T-helper 2 cell treated with Interferon-gamma antibody and Interleukin-4, amounts not matched to agents 100 ng/mL and 5 ng/mL, for 36 hours (primary cell): ENCODE measurements around the gene MRGPRD. TPM values are rescaled to one million over a fixed set of nuclear protein-coding genes. Genes with fewer than 3 reads are reported as not detected.

ENCODE experiments used
- intact Hi-C: fragments of 100-400 bp; cut with micrococcal nuclease; formaldehyde crosslinking; loops from one replicate; pipeline ENCODE4 v1.15.1; 2023
- total RNA-seq: library from RNA; stranded (reverse); gene quantifications from 2 replicates; pipeline ENCODE4 v1.2.3, GENCODE V29; 2022

The MRGPRD gene
- total RNA-seq, 1 donor from 2014 or later: not detected

DNA sequence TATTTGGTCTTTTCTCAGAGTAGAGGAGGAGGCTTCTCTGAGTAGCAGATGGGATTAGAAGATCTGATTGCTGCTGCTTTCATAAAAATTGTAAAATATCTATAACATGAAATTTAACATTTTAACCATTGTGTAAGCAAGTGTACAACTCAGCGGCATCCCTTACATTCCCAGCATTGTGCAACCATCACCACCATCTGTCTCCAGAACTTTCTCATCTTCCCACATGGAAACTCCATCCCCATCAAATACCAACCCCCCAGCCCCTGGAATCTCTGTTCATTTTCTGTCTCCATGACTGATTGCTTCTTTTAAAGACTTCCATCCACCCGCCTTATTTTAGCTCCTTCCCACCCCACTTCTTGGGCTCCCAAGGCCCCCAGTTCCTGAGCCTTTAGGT is 32.3 kb downstream of the MRGPRD start:
- intact Hi-C loops: no loop called here

DNA sequence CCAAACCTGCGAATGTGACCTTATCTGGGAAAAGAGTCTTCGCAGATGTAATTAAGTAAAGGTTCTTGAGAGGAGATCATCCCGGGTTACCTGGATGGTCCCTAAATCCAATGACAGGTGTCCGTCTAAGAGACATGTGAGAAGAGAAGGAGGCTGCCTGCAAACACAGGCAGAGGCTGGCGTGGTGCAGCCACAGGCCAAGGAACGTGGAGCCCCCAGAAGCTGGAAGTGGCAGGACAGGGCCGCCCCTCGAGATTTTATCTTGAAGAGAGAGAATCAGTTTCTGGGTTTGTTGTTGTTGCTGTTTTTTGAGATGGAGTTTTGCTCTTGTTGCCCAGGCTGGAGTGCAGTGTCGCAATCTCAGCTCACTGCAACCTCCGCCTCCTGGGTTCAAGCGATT is 33.6 kb downstream of the MRGPRD start:
- intact Hi-C loops: no loop called here

DNA sequence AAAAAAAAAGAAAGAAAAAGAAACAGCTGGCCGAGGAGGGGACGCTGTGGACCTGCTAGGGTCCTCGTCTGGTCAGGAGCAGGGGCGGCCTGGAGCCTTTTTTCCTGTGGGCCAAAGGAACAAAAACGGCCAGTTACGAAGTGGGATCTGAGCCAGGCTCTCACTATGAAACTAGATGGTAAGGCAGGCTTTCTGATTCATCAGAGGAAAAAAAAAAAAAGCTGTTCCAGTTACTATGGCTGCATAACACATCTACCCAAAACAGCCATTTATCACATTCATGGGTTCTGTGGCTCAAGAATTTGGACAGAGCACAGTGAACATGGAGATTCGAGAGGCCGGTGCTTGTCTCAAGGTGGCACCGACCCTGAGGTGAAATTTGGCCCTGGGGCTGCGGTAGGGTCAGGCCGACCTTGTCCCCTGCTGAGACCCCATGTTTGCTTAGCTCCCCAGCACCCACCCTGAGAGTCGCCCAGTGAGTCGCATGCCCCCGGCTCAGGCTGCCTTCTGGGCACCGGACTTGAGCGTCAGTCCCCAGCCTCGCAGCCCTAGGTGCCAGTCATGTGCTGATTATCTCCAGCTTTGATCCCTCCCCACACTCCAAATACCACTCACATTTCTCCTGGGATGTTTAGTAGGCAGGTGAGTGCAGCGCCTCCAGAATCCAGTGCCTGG is 34.2 kb downstream of the MRGPRD start:
- intact Hi-C loops: no loop called here

DNA sequence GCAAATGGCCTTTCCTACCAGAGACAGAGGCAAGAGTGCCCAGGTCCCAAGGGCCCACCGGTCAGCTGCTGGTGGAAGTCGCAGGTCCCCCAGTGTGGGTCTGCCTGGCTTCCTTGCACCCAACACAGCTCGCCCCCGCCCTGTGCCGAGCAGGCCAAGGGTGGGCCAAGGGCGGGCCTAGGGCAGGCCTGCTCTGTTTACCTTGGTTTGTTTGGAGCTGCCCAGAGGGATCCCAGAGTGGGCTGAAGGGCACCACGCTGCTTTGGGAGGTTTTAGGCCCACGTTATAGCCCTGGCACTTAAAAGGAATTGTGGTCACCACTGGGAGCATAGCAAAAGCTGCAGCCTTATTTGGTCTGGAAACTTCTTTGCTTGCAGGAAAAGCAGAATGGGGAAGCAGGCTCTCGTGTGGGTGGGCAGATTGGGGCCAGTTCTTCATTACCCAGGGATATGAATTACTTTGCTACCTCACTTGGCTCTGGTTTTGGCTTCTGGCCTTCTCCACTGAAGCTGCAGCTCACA is 38.0 kb downstream of the MRGPRD start:
- intact Hi-C loops: no loop called here

DNA sequence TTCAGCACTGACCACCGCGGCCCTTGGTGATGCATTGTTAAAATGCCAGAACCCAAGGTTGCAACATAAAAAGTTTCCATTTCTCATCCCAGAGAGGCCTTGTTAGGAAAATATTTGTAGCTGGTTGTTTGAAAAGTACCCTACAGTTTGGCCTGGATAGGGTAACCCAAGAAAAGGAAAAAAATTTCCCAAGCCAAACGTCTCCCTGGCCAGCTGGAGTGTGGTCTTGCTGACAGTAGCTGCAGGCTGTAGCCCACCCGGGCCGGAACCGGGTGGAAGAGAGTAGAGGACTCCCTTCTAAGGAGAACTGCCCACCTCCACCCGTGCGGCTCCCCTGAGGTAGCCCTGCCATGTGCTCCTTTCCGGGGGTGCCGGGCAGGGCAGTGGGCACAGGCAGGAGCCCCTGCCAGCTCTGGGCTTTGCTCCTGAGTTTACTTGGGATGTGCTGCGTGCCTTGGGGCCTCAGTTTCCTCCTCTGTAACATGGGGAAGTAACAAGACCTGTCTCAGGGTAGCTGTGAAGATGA is 38.6 kb downstream of the MRGPRD start:
- intact Hi-C loops: no loop called here

DNA sequence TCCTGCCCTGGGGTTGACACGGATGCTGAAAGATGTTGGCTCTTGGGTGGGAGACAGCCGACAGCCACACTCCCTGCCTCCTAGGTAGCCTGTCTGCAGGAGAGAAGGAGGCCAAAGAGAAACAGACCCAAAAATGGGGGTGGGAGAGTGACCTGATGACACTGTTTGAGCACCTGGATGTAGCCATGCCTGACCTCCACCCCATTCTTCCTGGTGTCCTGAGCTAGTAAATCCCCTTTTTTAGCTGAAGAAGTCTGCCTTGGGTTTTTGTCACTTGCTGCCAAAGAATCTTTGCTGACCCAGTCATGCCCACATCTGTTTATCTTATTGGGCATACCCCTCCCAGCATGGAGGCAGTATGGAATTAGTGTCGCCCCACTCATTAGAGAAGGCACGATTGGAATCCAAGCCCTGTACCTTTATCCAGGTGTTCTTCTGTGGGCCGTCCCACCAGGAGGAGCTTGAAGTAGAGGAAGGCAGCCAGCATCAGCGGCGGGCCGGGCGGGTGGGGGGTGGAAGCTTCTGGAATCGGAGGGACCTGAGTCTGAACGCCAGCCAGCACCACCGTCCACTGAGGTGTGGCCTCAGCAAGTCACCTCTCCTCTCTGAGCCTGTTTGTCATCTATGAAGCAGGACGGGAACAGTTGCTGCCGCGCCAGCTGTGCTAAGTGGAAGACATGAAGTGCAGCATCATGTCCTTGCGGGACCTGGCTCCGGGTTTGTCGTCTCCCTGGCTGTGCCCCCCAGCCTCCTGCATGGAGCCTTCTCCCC is 39.3 kb downstream of the MRGPRD start:
- intact Hi-C loops: no loop called here

DNA sequence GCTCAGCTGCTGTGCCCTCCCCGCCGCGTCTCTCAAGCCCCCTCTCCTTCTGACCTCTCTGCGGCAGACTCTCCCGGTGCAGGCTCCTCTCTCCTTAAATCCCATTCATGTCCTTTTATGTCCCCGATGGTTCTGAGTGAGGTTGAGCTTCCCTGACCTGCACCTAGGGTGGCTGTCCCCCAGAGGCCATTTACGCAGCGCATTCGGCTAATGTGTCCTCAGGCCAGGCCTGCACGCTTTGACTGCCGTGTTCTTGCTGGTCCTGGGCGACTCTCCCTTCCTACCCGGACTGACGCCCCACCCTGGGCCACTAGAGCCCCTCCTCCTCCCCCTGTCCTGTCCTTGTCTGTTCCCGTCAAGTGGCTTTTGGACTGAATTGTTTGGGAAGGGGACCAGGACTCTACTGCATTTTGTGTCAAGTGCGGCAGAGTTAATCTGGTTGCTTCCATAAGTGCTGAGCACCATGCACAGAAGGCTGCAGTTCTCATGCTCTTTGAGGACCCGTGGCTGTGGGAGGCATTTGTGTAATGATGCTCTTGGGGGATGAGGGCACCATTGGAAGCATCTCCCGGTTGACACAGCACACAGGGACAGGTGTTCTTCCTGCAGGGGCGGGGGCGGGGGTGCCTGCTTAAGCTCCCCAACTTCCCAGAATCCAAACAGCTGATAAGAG is 40.0 kb downstream of the MRGPRD start:
- intact Hi-C loops: no loop called here

DNA sequence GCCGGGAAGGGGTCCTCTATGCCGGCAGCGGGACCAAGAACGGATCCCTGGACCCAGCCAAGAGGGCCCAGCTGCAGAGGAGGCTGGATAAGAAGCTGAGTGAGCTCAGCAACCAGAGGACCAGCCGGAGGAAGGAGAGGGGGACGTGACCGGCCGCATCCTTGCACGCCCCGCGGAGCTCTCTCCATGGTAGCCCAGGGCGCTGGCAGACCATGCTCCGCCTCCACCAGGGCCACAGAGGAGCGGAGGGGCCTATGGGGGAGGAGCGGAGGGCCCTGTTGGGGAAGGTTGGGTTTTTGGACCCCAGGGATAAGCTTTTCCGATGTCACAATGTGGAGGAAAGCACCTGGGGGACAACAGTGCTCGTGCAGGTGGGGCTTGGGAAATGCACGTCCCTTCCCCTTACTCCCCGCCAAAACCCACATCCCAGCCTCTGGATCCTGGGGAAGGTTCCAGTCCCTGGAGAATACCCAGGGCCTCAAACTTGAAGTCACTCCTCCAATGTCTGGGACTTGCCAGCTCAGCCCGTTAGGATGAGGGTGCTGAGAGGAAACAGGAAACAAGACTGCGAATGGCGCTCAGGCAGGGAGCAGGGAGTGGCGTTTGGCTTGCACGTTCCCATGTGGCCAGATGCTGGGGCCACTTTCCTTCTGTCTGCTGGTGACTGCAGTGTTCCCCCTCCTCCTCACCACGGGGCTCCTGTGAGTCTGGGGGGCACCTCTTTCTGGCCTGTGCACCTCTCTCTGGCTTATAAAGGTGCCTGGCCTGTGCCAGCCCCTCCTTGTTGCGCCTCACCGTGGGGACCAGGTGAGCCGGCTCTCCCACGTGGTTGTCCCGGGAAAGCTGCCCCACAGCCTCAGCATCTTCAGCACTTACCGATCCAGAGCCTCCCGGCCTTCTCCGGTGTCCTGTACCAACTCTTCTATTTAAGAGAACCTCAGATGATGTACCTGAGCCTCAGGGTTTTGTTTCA is 40.9 kb downstream of the MRGPRD start:
- intact Hi-C loops: no loop called here

DNA sequence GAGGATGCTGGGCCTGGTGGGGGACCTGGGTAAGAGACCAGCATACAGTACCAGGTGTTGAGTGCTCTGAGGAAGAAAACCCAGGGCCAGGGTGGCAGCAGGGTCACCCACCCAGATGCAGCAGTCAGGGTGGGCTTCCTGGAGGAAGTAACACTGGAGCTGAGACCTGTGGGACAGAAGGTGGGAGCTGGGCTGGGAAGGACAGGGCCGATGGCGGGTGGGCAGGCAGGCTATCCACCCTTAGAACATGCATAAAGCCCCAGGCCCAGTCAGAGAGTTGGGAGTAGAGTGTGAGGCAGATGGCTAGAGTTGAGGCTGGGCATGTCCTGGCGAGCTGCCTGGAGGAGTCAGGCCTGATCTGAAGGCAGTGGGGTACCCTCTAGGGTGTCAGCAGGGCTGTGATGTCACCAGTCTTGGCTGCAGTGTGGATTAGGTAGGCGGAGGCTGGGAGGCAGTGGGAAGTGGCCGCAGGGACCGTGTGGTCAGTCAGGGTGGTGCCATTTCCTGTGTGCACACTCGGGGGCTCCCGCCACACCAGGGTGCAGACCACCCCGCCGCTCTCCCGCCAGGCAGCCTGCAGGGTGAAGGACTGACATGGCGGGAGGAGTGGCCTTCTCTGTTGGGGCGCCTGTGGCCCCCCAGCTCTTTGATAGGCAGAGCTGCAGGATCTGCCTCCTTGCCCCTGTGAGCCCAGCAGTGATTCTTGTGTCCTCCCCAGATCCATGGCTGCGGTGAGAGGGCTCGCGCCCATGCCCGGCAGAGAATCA is 41.8 kb downstream of the MRGPRD start:
- intact Hi-C loops: no loop called here

DNA sequence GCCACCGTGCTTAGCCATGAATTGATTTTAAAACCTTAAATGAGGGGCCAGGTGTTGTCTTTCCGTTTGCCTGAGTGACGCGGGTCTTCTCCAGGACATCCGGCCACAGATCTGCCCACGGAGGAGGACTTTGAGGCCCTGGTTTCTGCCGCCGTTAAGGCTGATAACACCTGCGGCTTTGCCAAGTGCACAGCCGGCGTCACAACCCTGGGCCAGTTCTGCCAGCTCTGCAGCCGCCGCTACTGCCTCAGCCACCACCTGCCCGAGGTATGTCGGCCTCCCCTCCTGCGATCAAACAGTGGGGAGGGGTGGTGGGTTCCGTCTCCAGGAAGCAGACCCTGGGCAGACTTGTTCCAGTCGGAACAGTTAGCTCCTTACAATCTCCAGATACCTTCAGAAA is 42.7 kb downstream of the MRGPRD start:
- intact Hi-C loops: no loop called here

DNA sequence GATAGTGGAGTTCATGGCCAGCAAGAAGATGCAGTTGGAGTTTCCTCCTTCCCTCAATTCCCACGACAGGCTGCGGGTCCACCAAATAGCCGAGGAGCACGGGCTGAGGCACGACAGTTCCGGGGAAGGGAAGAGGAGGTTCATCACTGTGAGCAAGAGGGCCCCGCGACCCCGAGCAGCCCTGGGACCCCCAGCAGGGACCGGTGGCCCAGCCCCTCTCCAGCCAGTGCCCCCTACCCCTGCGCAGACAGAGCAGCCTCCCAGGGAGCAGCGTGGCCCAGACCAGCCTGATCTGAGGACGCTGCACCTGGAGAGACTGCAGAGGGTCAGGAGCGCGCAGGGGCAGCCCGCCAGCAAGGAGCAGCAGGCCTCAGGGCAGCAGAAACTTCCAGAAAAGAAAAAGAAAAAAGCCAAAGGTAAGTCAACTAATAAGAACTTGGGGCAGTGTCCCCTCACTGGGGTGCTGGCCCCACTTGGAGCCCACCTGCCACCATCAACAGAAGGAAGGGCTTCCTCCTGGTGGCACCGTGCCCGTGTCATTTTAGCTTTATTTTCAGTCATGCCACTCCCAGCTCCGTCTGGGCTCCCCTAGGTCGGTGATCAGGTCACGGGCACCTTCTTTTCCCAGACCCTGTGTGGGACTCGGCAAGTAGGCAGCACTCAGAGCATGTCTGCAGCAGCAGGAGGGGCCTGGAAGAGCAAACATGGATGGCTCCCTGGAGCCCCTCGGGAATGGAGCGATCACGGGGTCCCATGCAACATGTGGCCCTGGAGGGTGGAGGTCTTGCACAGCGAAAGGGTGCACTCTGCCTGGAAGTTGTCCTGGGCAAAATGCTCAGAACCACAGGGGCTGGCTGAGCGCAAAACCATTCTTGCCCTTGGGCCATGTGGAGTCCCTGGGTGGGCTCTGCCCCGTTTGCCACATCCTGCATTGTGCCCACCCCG is 43.8 kb downstream of the MRGPRD start:
- intact Hi-C loops: no loop called here

DNA sequence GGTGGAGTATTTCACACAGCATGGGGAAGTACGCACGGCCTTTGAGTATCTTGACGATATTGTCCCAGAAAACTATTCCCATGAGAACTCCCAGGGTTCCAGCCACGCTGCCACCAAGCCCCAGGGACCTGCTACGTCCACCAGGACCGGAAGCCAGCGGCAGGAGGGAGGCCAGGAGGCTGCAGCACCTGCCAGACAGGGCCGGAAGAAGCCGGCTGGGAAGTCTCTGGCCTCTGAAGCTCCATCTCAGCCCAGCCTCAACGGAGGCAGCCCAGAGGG is 44.5 kb downstream of the MRGPRD start:
- intact Hi-C loops: no loop called here

DNA sequence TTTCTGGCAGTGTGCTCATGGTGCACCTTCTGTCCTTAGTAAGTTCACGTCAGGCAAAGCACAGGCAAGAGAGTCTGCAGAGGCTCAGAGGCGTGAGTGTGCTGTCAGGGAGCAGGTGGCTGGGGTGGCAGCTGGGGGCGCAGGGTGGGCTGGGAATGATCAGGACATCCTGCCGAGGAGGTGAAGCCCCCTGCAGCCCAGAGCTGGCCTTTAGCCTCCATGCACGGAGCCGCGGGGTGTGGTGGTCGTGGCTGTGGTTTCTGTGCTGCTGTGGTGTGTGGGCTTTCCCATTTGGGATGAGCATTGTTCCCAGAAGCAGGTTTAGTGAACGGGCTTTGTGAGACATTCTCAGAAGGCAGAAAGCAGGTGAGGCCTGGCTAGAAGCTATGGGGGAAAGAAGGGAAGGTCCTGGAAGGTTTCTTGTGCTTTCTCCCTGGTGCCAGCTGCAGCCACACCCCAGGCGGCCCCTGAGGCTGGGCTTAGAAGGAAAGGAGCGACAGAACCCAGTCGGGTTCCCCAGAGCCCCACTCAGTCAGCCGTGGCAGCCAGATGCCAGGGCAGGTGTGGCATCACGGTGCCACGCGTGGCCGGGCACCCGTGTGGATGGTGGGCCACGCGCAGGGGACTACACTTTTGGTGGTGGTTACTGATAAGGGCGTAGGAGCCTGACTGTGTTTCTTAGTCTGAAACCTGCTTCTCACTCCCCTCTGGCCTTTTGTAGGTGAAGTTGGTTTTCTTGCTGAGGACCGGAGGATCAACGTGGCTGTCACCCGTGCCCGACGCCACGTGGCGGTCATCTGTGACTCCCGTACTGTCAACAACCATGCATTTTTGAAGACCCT is 45.0 kb downstream of the MRGPRD start:
- intact Hi-C loops: no loop called here

DNA sequence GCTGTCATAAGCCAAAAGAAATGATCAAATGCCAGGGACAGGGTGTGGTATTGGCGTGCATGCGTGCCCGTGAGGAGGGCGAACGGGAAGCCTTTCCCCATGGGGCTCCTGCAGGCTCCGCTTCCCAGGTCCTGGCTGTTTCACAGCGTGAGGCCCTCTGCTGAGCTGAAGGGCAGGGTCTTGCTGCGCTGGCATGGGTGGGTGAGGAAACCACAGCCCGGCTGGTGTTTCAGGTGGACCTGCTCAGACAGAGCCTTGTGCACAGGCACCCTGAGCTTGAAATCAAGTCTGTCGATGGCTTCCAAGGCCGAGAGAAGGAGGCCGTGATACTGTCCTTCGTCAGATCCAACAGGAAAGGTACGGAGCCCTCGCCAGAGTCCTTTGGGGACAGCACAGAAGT is 45.7 kb downstream of the MRGPRD start:
- intact Hi-C loops: no loop called here

DNA sequence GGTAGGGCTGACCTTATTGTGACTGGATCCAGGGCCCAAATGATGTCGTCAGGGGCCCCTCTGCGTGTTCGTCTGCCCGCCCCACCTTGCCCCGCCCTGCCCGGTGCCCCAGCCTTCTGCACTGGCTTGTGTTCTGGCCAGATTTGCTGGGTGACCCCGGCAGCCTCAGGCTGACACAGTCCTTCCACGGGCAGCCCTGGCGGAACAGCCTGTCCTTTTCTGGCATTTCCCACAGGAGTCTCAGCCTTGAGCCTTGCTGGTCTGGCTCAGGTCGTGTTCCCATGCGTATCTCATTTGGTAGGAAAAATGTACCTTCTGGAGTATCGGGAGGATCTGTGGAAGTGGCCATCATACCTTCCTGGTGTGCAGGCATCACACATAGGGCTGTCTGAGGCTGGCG is 46.1 kb downstream of the MRGPRD start:
- intact Hi-C loops: no loop called here

DNA sequence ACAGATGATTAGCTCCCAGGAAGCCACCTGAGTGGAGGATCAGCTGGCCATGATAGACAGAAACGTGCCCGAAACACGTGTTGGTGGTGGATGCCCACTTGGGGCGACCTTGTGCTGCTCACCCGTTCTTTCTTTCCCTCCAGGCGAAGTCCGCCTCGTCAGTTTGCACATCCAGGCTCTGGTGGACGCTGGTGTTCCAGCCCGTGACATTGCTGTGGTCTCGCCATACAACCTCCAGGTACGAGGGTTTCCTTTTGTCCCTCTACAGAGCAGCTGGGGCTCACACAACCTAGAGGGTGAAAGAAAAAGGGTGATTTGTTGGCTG is 46.5 kb downstream of the MRGPRD start:
- intact Hi-C loops: no loop called here

DNA sequence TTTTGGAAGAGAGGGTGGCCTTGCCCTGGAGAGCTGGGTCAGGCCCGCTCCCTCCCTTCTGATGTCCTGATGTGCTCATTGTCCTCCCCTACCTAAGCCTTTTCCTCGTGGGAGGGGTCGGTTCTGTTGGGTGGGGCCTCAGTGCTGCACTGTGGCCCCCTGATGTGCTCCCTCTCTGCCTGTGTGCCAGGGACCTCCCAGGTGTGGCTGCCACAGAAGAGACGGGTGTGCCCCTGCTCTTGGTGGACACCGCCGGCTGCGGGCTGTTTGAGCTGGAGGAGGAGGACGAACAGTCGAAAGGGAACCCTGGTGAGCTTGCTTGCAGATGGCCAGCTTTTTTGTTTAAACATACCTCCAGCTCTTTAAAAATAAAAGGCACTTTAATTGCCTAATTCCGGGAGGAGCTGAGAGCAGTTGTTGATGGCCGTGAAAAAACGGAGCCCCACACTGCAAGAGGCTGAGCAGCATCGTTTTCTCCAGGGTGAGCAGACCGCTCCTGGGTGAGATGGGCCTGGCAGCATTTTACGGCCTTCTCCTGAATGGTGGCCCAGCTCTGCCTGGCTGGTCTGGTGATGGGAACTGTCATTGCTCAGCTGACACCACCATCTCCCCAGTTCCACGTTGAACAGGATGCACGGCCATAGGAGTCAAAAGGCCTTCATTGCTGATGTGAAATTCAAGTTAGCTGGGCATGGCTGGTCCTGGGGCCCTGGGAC is 47.0 kb downstream of the MRGPRD start:
- intact Hi-C loops: no loop called here
